ENCODE measurements around the gene SLC25A26. TPM values are rescaled to one million over a fixed set of nuclear protein-coding genes. Genes with fewer than 3 reads are reported as not detected.

Gene SLC25A26
- total and polyA plus RNA-seq, 7 donors: 21.0 to 43.6 (median 31.9) TPM

GRCh38 chr3:66236281-66236680 is 15.5 kb downstream of the SLC25A26 start:
- intact Hi-C loops (cut with DNase I): no loop called here
- Histone ChIP-seq H3K36me3 (ENCODE audit: insufficient read depth in 1 of 2, low read depth in 1 of 2) (peaks cover 0 to 15% of the 10 kb centered on the region in 2 donors), H3K27ac (no peak overlapping the region), H3K9me3 (no peaks in the 10 kb centered on the region), H3K4me3 (no peak overlapping the region), H3K4me1 (no peaks in the 10 kb centered on the region), H3K27me3 (ENCODE audit: insufficient read depth in 3 of 3, low read length in 2 of 3) (no peaks in the 10 kb centered on the region)
- TF ChIP-seq, protein P1, sequence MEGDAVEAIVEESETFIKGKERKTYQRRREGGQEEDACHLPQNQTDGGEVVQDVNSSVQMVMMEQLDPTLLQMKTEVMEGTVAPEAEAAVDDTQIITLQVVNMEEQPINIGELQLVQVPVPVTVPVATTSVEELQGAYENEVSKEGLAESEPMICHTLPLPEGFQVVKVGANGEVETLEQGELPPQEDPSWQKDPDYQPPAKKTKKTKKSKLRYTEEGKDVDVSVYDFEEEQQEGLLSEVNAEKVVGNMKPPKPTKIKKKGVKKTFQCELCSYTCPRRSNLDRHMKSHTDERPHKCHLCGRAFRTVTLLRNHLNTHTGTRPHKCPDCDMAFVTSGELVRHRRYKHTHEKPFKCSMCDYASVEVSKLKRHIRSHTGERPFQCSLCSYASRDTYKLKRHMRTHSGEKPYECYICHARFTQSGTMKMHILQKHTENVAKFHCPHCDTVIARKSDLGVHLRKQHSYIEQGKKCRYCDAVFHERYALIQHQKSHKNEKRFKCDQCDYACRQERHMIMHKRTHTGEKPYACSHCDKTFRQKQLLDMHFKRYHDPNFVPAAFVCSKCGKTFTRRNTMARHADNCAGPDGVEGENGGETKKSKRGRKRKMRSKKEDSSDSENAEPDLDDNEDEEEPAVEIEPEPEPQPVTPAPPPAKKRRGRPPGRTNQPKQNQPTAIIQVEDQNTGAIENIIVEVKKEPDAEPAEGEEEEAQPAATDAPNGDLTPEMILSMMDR (IDR thresholded peaks at IDR 0.05): no peak
- DNase-seq (no peak), ATAC-seq (no peak)
- WGBS, 3 donors: 90 to 91% (median 90%) methylated on average over 5 of the region's 5 CpGs

- H3K27ac ChIP-seq: no peak overlapping the region
- 92 to 98% (median 96%) methylated on average over 3 of the region's 3 CpGs for WGBS, 3 donors
- no peaks in the 10 kb centered on the region for H3K27me3 ChIP-seq (ENCODE audit: insufficient read depth in 3 of 3, low read length in 2 of 3)
- H3K9me3 ChIP-seq: no peaks in the 10 kb centered on the region
- ATAC-seq: no peak
- TF ChIP-seq, protein P1 (IDR thresholded peaks at IDR 0.05): no peak
- DNase-seq: no peak
- H3K4me1 ChIP-seq: no peaks in the 10 kb centered on the region
- intact Hi-C loops (cut with DNase I): no loop called here
- peaks cover 0 to 15% of the 10 kb centered on the region in 2 donors for H3K36me3 ChIP-seq (ENCODE audit: insufficient read depth in 1 of 2, low read depth in 1 of 2)
- H3K4me3 ChIP-seq: no peak overlapping the region
Observed at GRCh38 chr3:66237552-66237951, 16.8 kb downstream of the SLC25A26 start.

DNA sequence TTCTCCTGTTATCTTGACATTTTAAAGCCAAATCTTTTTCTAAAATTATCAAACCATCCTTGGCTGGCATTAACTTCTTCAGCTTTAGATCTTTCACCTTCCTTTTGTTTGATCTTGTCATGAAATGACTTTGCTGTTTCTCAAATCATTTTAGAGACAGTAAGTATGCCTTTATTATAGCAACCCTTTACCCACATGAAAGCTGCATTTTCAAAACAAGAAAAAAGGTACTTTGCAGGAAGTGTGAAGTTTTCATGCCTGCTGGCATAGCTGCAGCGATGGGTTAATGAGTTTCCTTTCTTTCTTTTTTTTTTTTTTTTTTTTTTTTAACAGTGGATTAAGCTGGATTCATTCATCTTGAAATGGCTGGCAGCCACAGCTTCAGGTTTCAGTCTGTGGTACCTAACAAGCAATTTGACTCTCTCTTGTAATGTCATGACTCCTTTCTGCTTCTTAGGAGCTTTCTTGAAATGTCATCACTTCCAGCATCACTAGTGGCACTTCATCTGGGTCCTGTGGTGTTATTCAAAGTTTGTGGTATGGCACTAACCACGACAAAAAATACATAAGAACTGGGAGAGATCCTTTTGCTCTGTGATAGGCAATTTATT is 18.8 kb downstream of the SLC25A26 start:
- Histone ChIP-seq H3K4me3 (no peak overlapping the region), H3K9me3 (no peaks in the 10 kb centered on the region), H3K36me3 (ENCODE audit: insufficient read depth in 1 of 2, low read depth in 1 of 2) (peaks cover 2 to 31% of the 10 kb centered on the region in 2 donors), H3K4me1 (no peaks in the 10 kb centered on the region), H3K27me3 (ENCODE audit: insufficient read depth in 3 of 3, low read length in 2 of 3) (no peaks in the 10 kb centered on the region), H3K27ac (no peak overlapping the region)
- no peak for DNase-seq
- 71 to 87% (median 81%) methylated on average over 2 of the region's 2 CpGs for WGBS, 3 donors
- ATAC-seq: no peak
- intact Hi-C loops (cut with DNase I): no loop called here
- TF ChIP-seq, protein P1 (IDR thresholded peaks at IDR 0.05): no peak

GRCh38 chr3:66241466-66241865 is 20.7 kb downstream of the SLC25A26 start:
- TF ChIP-seq, protein P1 (IDR thresholded peaks at IDR 0.05): no peak
- H3K36me3 ChIP-seq (ENCODE audit: insufficient read depth in 1 of 2, low read depth in 1 of 2): peaks cover 2 to 49% of the 10 kb centered on the region in 2 donors
- no peaks in the 10 kb centered on the region for H3K9me3 ChIP-seq
- no peak for DNase-seq
- intact Hi-C loops (cut with DNase I): no loop called here
- no peaks in the 10 kb centered on the region for H3K4me1 ChIP-seq
- WGBS, 3 donors: 91 to 97% (median 94%) methylated on average over 3 of the region's 3 CpGs
- H3K27me3 ChIP-seq (ENCODE audit: insufficient read depth in 3 of 3, low read length in 2 of 3): no peaks in the 10 kb centered on the region
- no peak overlapping the region for H3K4me3 ChIP-seq
- H3K27ac ChIP-seq: no peak overlapping the region
- no peak for ATAC-seq
